HG02981 (cell line): ENCODE measurements around the gene ZNF609.

ENCODE experiments used
- ATAC-seq: cut with Tn5 transposase; IDR thresholded peaks from one replicate; pipeline ENCODE4 v1.9.1; 2021; ENCODE audit warnings: mild to moderate bottlenecking, moderate library complexity; ENCODE audit not compliant: unreplicated experiment

Gene ZNF609

DNA sequence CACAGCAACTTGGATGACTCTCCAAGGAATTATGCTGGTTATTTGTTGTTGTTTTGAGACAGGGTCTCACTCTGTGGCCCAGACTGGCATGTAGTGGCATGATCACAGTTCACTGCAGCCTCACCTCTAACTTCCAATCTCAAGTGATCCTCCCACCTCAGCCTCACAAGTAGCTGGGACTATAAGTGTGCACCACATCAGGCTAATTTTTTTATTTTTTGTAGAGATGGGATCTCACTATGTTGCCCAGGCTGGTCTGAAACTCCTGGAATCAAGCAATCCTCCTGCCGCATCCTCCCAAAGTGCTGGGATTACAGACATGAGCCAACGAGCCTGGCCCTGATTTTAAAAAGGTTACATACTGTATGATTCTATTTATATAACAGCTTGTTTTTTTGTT is 252.0 kb downstream of the ZNF609 start:
- no peak for ATAC-seq

DNA sequence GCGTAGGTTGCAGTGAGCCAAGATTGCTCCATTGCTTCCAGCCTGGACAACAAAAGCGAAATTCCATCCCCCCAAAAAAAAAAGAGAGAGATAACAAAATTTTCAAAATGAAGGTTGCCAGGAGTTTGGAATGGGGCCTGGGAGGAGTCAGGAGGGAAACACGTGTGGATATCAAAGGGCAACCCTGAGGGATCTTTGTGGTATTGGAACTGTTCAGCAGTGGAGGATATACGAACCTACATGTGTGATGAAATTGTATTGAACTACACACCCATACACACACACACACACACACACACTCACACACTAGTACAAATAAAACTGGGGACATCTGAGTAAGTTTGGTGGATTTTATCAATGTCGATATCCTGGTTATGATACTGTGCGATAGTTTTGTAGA is 253.2 kb downstream of the ZNF609 start:
- no peak for ATAC-seq

DNA sequence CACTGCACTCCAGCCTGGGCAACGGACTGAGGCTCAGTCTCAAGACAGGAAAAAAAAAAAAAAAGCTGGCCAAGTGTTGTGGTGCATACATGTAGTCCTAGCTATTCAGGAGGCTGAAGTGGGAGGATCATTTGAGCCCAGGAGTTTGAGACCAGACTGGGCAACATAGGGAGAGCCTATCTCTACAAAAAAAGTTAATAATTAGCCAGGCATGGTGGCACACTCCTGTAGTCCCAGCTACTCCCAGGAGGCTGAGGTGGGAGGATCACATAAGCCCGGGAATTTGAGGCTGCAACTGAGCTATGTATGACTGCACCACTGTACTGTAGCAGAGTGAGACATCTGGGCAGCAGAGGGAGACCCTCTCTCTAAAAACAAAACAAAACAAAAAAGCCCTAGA is 256.1 kb downstream of the ZNF609 start:
- no peak for ATAC-seq

DNA sequence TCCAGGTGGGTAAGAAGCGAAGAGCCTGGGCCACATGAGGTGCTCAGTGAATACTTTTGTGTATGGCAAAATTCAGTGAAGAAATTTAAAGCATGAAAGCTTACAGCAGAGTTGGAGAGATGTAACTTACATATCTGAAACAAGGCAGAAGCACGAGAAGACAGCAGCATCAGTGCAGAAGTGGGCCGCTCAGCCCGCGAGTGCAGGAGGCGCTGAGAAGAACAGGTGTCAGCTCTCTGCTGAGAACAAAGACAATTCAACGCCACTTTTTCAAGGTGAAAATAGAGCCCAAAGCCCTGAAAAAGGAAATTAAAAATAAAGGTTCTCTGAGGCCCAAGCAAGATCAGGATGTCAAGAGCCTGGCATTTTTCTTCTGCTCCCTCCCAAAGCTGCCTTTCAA is 256.8 kb downstream of the ZNF609 start:
- ATAC-seq: no peak

DNA sequence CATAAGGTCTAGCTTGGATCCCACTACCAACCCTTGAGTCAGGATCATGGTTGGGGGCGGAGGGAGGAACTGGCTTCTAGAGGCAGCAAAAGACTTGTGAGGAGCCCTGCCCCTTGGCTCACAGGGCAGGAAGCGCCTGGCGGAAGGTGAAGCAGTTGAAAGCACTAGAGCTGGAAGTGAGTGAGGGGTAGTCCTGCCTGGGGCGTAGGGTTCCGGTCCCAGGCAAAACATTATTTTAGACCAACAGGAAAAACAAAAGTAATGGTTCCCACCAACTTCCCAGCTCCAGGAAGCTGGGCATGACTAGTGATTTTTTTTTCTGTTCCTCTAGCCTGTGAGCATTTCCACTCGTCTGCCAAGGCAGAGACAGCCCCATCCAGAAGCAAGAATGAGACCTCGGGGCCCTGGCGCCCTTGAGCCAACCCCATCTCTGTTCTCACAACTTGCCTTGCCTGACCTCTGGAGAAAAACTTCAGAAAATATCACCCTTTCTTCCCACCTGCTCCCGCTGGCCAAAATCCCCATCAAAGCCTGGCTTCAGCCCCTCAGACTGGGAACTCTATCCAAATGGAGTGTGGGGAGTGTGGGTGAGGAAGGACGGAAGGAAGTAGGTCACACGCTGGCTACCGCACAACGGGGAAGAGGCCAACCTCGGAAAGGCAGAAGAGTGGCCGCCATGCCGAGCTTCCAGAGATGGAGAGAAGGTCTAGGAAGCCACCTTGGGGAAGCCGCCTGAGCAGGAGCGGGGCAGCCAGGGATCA is 257.5 kb downstream of the ZNF609 start:
- ATAC-seq: no peak

DNA sequence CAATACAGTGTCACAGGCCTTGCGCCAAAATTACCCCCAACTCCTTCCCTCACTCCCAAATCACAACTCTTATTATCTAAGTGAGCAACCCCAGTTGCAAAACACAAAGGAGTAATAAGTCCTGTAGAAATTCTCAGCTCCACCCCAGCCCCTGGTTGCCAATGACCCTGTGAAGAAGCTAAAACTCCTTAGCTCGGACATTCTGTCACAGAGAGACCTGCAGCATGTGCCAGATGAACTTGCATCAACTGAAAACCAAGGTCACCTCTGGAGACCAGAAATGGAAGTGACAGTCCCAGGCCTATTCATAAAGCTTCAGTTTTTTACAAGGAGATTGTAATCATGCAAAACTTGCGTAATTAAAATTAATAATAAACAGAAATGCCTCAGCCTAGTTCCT is 259.8 kb downstream of the ZNF609 start:
- no peak for ATAC-seq

DNA sequence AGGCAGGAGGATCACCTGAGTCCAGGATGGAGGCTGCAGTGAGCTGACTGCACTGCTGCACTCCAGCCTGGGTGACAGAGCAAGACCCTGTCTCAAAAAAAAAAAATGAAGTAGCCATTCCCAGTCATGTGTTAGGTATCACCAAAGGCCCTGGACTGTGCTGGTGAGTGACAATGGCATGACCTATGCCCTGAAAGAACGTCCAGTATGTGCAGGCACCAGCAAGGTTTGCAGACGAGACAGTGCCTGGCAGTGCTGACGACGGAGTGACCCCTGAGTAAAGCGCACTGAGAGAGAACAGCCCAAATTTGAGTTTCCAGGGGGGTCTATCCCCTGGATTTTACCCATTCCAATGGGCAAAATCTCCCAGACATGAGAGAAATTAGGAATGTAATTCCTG is 269.8 kb downstream of the ZNF609 start:
- no peak for ATAC-seq

DNA sequence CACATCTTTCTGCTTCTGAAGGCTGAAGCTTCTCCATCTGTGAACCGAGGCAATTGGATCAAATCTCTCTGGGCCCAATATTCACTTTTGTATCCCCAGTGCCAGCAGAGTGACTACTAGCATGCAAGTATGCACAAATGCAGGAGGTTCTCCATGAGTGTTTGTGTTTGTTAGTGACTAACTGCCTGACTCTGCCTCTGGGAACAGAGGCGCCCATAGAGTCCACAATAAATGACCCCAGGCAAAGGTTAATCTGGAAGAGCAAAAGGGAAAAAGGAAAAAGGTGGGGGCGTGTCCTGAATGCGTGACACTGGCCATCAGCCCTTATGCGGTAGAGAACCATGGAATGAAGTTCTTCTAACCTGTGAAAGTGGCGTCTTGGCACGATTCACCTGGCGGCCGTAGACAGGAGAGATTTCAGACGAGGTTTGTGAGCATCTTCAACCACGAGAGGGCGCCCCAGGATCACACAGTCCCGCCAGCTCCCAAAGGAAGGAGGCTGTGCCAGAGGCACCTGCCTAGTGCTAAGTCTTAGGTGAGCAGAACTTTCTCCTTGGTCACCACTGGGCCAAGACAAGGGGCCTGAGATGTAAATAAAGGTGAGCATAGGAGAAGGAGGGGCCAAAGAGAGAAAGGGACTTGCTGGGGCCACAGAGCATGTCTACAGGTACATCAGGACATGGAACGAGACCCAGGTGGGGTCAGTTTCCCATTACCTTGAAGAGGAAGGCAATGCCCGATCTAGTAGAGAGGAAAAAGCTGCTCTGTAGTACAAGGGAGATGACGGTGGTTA is 270.8 kb downstream of the ZNF609 start:
- no peak for ATAC-seq

DNA sequence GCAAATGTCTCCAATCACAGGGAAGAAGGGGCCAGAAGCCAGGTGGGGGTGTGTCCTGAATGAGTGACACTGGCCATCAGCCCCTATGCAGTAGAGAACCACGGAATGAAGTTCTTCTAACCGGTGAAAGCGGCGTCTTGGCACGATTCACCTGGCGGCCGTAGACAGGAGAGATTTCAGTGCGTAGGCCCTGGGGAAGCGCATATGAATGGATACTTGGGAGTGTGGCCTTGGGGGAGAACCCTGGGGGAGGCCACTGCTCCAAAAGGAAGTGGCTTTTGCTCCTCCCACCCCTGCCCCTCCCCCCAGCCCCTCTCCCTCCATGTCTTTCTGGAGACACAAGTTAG is 271.4 kb downstream of the ZNF609 start:
- no peak for ATAC-seq

DNA sequence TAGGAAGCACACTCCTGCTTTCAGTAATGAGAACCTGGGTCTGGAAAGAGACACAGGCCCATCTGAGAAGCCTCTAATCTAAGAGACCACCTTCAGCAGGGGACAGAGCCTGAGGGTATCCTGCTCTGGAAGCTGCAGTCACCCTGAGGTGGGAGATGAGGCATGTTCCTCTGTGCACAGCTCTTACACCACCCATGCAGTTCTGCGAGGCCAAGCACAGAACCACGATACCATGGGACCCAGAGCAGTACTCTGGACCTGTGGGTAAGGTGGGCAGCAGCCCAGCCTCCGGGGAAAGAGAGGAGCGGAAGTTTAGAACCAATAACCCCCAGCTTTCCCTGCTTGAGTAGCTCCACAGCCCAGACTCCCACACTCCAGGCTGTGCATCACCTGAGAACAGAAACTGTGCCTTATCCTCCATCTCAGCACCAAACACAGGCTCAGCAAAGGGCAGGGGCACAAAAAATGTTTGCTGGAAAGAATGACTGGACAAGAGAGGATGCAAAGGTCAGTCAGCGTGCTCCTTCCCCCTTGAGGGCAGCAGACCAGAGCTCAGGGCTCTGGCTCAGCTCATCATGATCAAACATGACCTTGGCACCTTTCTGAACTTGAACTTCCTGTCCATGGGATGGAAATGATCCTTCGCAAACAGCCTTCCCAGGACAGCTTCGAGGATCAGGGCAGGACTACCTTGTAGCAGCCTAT is 271.9 kb downstream of the ZNF609 start:
- ATAC-seq: no peak
